Aorta (tissue), 5 donors: Measurements from ENCODE around the gene OR2J1. TPM values are rescaled to one million over a fixed set of nuclear protein-coding genes. Genes with fewer than 3 reads are reported as not detected.
"Not testable (repeated sequence)": the region's sequence is repeated elsewhere in the genome, so short reads cannot be mapped to it uniquely, and the experiment has no call there.

Experiments
- ATAC-seq: fragments of 200-7000 bp; cut with Tn5 transposase; one replicate; pipeline ENCODE4 v1.9.1; 2022; ENCODE audit warnings: moderate library complexity; ENCODE audit not compliant: low FRiP score
- DNase-seq, 2 donors: peaks; one replicate each; pipeline ENCODE4 v3.0.0-alpha.2; 2020
- H3K27ac ChIP-seq, 2 donors: one replicate each; pipeline ENCODE4 v1.5.1; 2013; ENCODE audit warnings: low read length in 2 of 2, mild to moderate bottlenecking in 2 of 2, moderate library complexity in 2 of 2, control low read depth in 1 of 2, inconsistent platforms in 1 of 2, low read depth in 1 of 2
- H3K27me3 ChIP-seq, 2 donors: one replicate each; pipeline ENCODE4 v1.6.1; 2013; ENCODE audit warnings: control low read depth in 1 of 2, low read length in 1 of 2, mild to moderate bottlenecking in 1 of 2, moderate library complexity in 1 of 2; ENCODE audit not compliant: insufficient read depth in 2 of 2, control insufficient read depth in 1 of 2
- H3K36me3 ChIP-seq, 2 donors: one replicate each; pipeline ENCODE4 v1.6.1; 2013; ENCODE audit warnings: control low read depth in 1 of 2, low read length in 1 of 2, mild to moderate bottlenecking in 1 of 2; ENCODE audit not compliant: insufficient read depth in 2 of 2, control insufficient read depth in 1 of 2
- H3K4me1 ChIP-seq, 2 donors: one replicate each; pipeline ENCODE4 v1.6.1; 2013; ENCODE audit warnings: low read length in 2 of 2, control low read depth in 1 of 2, mild to moderate bottlenecking in 1 of 2, moderate library complexity in 1 of 2; ENCODE audit not compliant: insufficient read depth in 2 of 2, control insufficient read depth in 1 of 2
- H3K4me3 ChIP-seq, 2 donors: one replicate each; pipeline ENCODE4 v1.5.1; 2013; ENCODE audit warnings: low read length in 2 of 2, control low read depth in 1 of 2, mild to moderate bottlenecking in 1 of 2
- H3K9me3 ChIP-seq: one replicate; pipeline ENCODE4 v1.6.1; 2013; ENCODE audit warnings: mild to moderate bottlenecking, low read length; ENCODE audit not compliant: control insufficient read depth
- WGBS, 2 donors: extraction: QIAGEN DNeasy Blood & Tissue Kit; methylation state at CpG; one replicate each; pipeline ENCODE4 v1.1.7; 2013; 5-methylcytosine and 5-hydroxymethylcytosine counted together
- intact Hi-C, 2 donors: fragments of 100-400 bp; cut with DNase I; formaldehyde crosslinking; loops; one replicate each; pipeline versions ENCODE4 v1.14.2 to v1.15.0; 2022
- polyA plus RNA-seq, 2 donors: library from polyadenylated mRNA; stranded (reverse); fragments of 200-250 nt; gene quantifications; one replicate each; pipeline ENCODE4 v1.2.3, GENCODE V29; 2013
- total RNA-seq, 2 donors: library from RNA; stranded (reverse); fragmentation: NEBNext Ultra II Directional; extraction: Animal tissue kit (Norgen Biotek cat#: 25700); gene quantifications; one replicate each; pipeline ENCODE4 v1.2.1, GENCODE V29; 2021
- donor health status: healthy with polysubstance abuse.
- donor health status: Bipolar disorder and iron deficiency.
- donor health status: DM: no; HTN: no; CAD: no.
- donor health status: DM: no; HTN: no; CAD: no.
- donor health status: DM: yes; HTN: yes; CAD: no.

The OR2J1 gene
- total and polyA plus RNA-seq, 4 donors, result not detected

DNA sequence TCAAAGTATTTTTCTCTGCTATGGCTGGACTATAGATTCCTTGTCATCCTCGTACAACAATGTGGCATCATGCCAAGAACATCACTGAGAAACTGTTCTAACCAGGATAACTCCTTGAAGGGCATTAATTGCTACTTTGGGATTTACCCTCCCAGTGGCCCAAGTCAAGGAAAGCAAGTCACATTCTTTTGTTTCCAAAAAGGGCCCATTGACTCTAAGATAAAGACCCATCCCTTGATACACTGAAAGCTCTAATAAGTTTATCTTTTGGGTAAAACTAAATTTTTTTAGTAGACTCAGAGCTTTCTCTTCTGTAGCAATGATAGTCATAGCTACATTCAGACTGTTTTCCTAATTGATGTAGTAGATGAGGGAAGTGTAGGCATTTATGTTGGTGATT, 8.5 kb downstream of the OR2J1 start, which contains the start of gene OR2J3:
TSS of gene OR2J3 (plus strand) at position 301 of the 400 bp plus-strand sequence. CDS start 3,833 bp downstream, outside the sequence.
- H3K4me3 ChIP-seq, result no peak within 1 kb of the TSS
- H3K27me3 ChIP-seq, result no peaks in the 10 kb centered on the region
- intact Hi-C loops, result no loop called here
- no peak for DNase-seq
- no peaks in the 10 kb centered on the region for H3K9me3 ChIP-seq
- H3K4me1 ChIP-seq, result no peaks in the 10 kb centered on the region
- no peaks in the 10 kb centered on the region for H3K36me3 ChIP-seq
- WGBS, 2 donors, result 0 to 4% methylated on average over 1 of the region's 1 CpG
- no peak for ATAC-seq
- no peak within 1 kb of the TSS for H3K27ac ChIP-seq

DNA sequence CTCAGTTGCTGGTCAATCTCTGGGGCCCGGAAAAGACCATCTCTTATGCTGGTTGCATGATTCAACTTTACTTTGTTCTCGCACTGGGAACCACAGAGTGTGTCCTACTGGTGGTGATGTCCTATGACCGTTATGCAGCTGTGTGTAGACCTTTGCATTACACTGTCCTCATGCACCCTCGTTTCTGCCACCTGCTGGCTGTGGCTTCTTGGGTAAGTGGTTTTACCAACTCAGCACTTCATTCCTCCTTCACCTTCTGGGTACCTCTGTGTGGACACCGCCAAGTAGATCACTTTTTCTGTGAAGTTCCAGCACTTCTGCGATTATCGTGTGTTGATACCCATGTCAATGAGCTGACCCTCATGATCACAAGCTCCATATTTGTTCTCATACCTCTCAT, 12.8 kb downstream of the OR2J1 start:
- intact Hi-C loops, result no loop called here
- H3K9me3 ChIP-seq, result no peaks in the 10 kb centered on the region
- no peak for DNase-seq
- no peak overlapping the region for H3K4me3 ChIP-seq
- WGBS, 2 donors, result 76 to 77% methylated on average over 7 of the region's 7 CpGs
- no peaks in the 10 kb centered on the region for H3K4me1 ChIP-seq
- H3K27ac ChIP-seq, result no peak overlapping the region
- no peaks in the 10 kb centered on the region for H3K27me3 ChIP-seq
- no peak for ATAC-seq
- no peaks in the 10 kb centered on the region for H3K36me3 ChIP-seq

DNA sequence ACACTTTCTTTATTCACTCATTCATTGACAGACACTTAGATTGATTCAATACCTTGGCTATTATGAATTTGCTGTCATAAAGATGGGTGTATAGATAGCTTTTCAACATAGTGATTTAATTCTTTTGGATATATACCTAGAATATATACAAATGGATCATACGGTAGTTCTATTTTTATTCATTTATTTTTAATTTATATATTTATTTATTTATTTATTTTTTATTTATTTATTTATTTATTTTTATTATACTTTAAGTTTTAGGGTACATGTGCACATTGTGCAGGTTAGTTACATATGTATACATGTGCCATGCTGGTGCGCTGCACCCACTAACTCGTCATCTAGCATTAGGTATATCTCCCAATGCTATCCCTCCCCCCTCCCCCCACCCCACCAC, 15.7 kb downstream of the OR2J1 start:
- H3K27me3 ChIP-seq, H3K36me3 ChIP-seq, H3K27ac ChIP-seq, intact Hi-C loops, H3K4me1 ChIP-seq, DNase-seq, H3K4me3 ChIP-seq, H3K9me3 ChIP-seq, ATAC-seq: not testable (repeated sequence)
- 82 to 91% methylated on average over 1 of the region's 3 CpGs for WGBS, 2 donors

DNA sequence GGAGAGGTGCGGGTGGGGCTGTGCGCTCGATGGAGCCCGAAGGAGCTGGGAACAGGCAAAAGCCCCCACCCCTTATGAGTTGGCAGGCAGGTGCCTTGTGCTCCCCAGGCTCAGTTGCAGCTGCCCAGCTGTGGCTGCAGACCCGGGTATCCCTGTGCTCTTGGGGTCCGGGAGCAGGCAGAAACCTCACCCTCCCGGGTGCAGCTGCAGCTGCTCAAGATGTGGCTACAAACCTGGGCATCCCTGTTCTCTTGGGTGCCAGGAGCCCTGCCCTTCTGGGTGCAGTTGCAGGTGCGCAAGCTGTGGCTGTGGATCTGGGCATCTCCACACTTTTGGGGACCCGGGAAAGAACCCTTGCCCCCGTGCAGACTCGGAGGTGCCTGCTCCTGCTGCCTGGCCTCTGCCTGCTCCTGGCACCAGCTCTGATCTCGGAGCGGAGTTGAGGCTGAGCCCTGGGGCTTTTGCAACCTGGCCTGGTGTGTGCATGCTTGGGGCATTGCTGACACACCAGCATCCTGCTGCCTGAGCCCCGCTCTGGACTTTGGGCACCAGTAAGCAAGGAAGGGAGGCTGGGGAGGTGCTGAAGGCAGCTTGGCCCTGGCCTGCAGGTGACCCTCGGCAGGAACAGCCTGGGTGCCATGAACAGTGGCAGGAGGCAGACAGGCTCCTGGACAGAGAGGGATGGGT, 30.2 kb downstream of the OR2J1 start:
- intact Hi-C loops, result no loop called here
- Histone ChIP-seq H3K4me3 (no peak overlapping the region), H3K4me1 (no peaks in the 10 kb centered on the region), H3K27ac (no peak overlapping the region), H3K9me3 (no peaks in the 10 kb centered on the region), H3K36me3 (no peaks in the 10 kb centered on the region), H3K27me3 (no peaks in the 10 kb centered on the region)
- DNase-seq, result no peak
- WGBS, 2 donors, result 78 to 86% methylated on average over 15 of the region's 15 CpGs
- ATAC-seq, result peak; percentile 19

DNA sequence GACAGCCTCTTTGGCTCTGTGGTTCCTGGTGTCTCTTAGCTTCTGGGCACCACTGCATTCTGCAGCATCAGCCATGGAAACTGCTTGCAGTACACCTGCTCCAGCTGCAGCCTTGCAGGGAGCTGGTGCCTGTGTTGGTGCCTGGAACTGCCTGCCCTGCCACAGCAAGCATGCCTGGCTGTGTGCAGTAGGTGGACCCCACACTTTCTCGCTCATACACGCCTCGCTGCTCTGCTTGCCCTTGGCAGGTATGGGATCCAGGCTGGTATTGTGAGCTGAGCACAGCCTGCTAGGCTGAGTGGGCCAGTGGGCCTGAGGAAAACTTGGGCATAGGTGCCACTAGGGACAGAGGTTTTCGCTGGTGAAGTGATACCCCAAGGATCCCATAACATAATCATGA, 31.4 kb downstream of the OR2J1 start:
- H3K36me3 ChIP-seq, result no peaks in the 10 kb centered on the region
- no peak overlapping the region for H3K4me3 ChIP-seq
- no peaks in the 10 kb centered on the region for H3K27me3 ChIP-seq
- no peak overlapping the region for H3K27ac ChIP-seq
- ATAC-seq (no peak), DNase-seq (no peak)
- no peaks in the 10 kb centered on the region for H3K4me1 ChIP-seq
- H3K9me3 ChIP-seq, result no peaks in the 10 kb centered on the region
- WGBS, 2 donors, result 85 to 86% methylated on average over 4 of the region's 4 CpGs
- intact Hi-C loops, result no loop called here

DNA sequence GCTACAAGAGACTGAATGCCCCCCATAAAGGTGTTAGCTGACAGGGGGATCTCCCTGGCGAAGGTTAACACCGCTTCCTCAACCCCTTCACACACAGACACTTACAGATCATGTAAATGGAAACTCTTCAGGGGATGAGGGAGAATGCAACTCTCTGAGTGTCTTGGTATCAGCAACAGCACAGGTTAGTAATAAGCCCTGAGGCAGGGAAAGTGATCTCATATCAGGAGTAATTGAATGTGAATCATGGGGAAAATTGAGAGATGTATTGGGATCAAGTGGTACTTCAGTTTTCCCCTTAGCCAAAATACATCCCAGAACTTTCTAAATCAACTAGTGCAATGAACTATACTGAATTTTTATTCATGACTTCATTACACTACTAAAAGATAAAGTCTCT, 32.4 kb downstream of the OR2J1 start:
- ATAC-seq (no peak), DNase-seq (no peak)
- H3K27ac ChIP-seq, result no peak overlapping the region
- intact Hi-C loops, result no loop called here
- H3K4me1 ChIP-seq, result no peaks in the 10 kb centered on the region
- no peak overlapping the region for H3K4me3 ChIP-seq
- H3K27me3 ChIP-seq, result no peaks in the 10 kb centered on the region
- 76 to 80% methylated on average over 2 of the region's 2 CpGs for WGBS, 2 donors
- no peaks in the 10 kb centered on the region for H3K9me3 ChIP-seq
- H3K36me3 ChIP-seq, result no peaks in the 10 kb centered on the region

DNA sequence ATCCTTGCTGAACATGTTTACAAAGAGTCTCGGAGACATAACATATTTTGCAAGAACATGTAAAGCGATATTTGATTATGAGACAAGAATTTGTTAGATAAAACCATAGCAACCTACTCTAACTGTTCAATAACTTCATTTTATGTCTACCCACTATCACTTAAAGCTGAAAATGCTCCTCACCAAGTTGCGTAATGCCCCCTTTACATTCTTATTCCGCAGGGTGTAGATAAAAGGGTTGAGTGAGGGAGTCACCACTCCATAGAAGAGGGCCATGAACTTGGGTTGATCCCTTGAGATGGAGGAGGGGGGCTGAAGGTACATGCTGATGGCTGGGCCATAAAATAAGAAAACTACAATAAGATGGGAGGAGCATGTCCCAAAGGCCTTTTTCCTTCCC, 38.4 kb downstream of the OR2J1 start:
- WGBS, 2 donors, result 86 to 87% methylated on average over 4 of the region's 4 CpGs
- DNase-seq (no peak), ATAC-seq (no peak)
- Histone ChIP-seq H3K9me3 (no peaks in the 10 kb centered on the region), H3K27me3 (no peaks in the 10 kb centered on the region), H3K27ac (no peak overlapping the region), H3K4me1 (no peaks in the 10 kb centered on the region), H3K4me3 (no peak overlapping the region), H3K36me3 (no peaks in the 10 kb centered on the region)
- intact Hi-C loops, result no loop called here

DNA sequence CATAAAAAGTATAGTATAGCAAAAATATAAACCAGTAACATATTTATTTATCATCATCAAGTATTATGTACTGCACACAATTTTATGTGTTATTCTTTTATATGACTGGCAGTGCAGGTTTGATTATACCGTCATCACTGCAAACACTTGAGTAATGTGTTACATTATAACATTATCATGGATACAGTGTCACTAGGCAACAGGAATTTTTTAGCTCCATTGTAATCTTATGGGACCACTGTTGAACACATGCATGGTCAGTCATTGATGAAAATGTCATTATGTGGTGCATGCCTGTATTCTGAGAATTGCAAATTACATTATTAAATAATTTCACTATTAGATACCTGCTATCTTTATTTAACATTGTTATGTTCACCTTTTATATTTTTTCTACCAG, 42.3 kb downstream of the OR2J1 start:
- no peaks in the 10 kb centered on the region for H3K4me1 ChIP-seq
- 64 to 77% methylated on average over 1 of the region's 1 CpG for WGBS, 2 donors
- intact Hi-C loops, result no loop called here
- no peak overlapping the region for H3K27ac ChIP-seq
- no peaks in the 10 kb centered on the region for H3K27me3 ChIP-seq
- no peak for DNase-seq
- H3K9me3 ChIP-seq, result peaks cover 2% of the 10 kb centered on the region
- H3K36me3 ChIP-seq, result no peaks in the 10 kb centered on the region
- H3K4me3 ChIP-seq, result no peak overlapping the region
- ATAC-seq, result no peak

DNA sequence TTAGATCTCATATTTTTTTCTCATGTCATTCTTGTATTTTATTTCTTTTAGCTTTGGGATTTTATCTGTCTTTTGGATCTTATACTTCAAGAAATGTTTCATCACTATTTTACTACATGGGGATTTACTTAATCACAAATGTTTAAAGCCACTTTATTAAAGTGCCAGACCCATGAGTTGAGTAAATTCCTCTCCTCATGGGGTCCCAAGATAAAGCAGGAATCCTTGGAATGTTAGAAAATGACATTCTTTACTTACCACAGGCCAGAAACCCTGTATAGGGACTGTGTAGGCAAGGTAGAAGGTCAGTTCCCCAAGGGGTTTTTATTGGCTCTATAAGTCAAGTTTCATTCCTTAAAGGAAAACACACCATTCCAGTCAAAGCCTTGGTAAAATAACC, 43.0 kb downstream of the OR2J1 start:
- Histone ChIP-seq H3K27ac (no peak overlapping the region), H3K4me1 (no peaks in the 10 kb centered on the region), H3K9me3 (peaks cover 2% of the 10 kb centered on the region), H3K4me3 (no peak overlapping the region), H3K36me3 (no peaks in the 10 kb centered on the region), H3K27me3 (no peaks in the 10 kb centered on the region)
- intact Hi-C loops, result no loop called here
- DNase-seq (no peak), ATAC-seq (no peak)
